GM12878 (cell line): ENCODE measurements around the gene GRK2. TPM values are rescaled to one million over a fixed set of nuclear protein-coding genes. Genes with fewer than 3 reads are reported as not detected.

Source experiments
- ATAC-seq: fragments of 200-7000 bp; cut with Tn5 transposase; 3 replicates; pipeline ENCODE4 v1.9.1; 2020; ENCODE audit warnings: mild to moderate bottlenecking, moderate library complexity
- BruUV-seq: library from RNA; stranded (reverse); fragments of 400-500 nt; replicated peaks from 2 replicates; lab custom pipeline; 2021; lab: Mats Ljungman, UMichigan
- CTCF ChIA-PET: fragments of 300-600 bp; sonication (Branson Sonifier 250); formaldehyde crosslinking; extraction: SDS; loops from one replicate; lab custom pipeline; 2021; ENCODE audit warnings: inconsistent platforms; lab: Yijun Ruan, JAX
- POLR2A ChIA-PET: fragments of 350-600 bp; formaldehyde crosslinking; extraction: SDS; loops from one replicate; lab custom pipeline; 2021; ENCODE audit warnings: inconsistent platforms; lab: Charles Lee
- RAD21 ChIA-PET: fragments of 300-600 bp; sonication (Branson Sonifier 250); formaldehyde crosslinking; loops from one replicate; lab custom pipeline; 2023; ENCODE audit warnings: antibody characterized with exemption; ENCODE audit not compliant: unreplicated experiment; lab: Charles Lee
- SMC1A ChIA-PET: fragments of 300-600 bp; sonication (Branson Sonifier 250); formaldehyde crosslinking; loops from one replicate; lab custom pipeline; 2023; ENCODE audit not compliant: unreplicated experiment, uncharacterized antibody; lab: Charles Lee
- DNase-seq: peaks from one replicate; pipeline ENCODE4 v3.0.0-alpha.2; 2011; ENCODE audit warnings: low read depth, low spot score
- FAIRE-seq: peaks from 3 replicates; lab custom pipeline; 2011; peaks lifted over from hg19 to GRCh38; lab: Jason Lieb, UNC
- H2AFZ ChIP-seq: 2 replicates; pipeline ENCODE4 v1.6.0; 2011; ENCODE audit warnings: low read depth, low read length, control low read depth; ENCODE audit not compliant: control insufficient read depth
- H3K27ac ChIP-seq: 2 replicates; pipeline ENCODE4 v1.5.1; 2011; ENCODE audit warnings: control low read depth; ENCODE audit not compliant: control insufficient read depth, insufficient read depth
- H3K27me3 ChIP-seq, 2 experiments: replicated peaks in 1 of 2; 2 replicates each; pipeline versions ENCODE4 v1.6.0 to v1.6.1; 2011; ENCODE audit warnings: low read length in 1 of 2; ENCODE audit not compliant: control insufficient read depth in 2 of 2, insufficient read depth in 2 of 2
- H3K36me3 ChIP-seq, 2 experiments: 2 replicates each; pipeline ENCODE4 v1.5.1; 2011; ENCODE audit warnings: low read length in 1 of 2; ENCODE audit not compliant: control insufficient read depth in 2 of 2, insufficient read depth in 2 of 2
- H3K4me1 ChIP-seq: 2 replicates; pipeline ENCODE4 v1.6.1; 2011; ENCODE audit warnings: mild to moderate bottlenecking, low read length, moderate library complexity, mixed read lengths; ENCODE audit not compliant: control insufficient read depth, insufficient read depth
- H3K4me2 ChIP-seq: 2 replicates; pipeline ENCODE4 v1.6.0; 2011; ENCODE audit warnings: control low read depth; ENCODE audit not compliant: control insufficient read depth, insufficient read depth
- H3K4me3 ChIP-seq: fragments of 200-600 bp; sonication (generic); 2 replicates; pipeline ENCODE4 v1.5.1; 2016
- H3K79me2 ChIP-seq: 2 replicates; pipeline ENCODE4 v1.6.0; 2011; ENCODE audit warnings: low read length; ENCODE audit not compliant: control insufficient read depth, insufficient read depth
- H3K9ac ChIP-seq: 2 replicates; pipeline ENCODE4 v1.8.0; 2011; ENCODE audit warnings: low read length, control low read depth, mixed read lengths; ENCODE audit not compliant: control insufficient read depth, insufficient read depth
- H3K9me3 ChIP-seq: replicated peaks from 3 replicates; pipeline ENCODE4 v1.5.1; 2011; ENCODE audit warnings: mild to moderate bottlenecking, low read length; ENCODE audit not compliant: control insufficient read depth, insufficient read depth
- H4K20me1 ChIP-seq: 2 replicates; pipeline ENCODE4 v1.6.0; 2011; ENCODE audit not compliant: control insufficient read depth, insufficient read depth
- CREB1 ChIP-seq: IDR thresholded peaks from 2 replicates; pipeline ENCODE4 v1.6.1; 2012; ENCODE audit warnings: low read depth, mild to moderate bottlenecking, inconsistent platforms
- CREM ChIP-seq: IDR thresholded peaks from 2 replicates; pipeline ENCODE4 v1.6.1; 2014; ENCODE audit warnings: antibody characterized with exemption, low read depth
- DPF2 ChIP-seq: fragments of 450-650 bp; IDR thresholded peaks from 2 replicates; pipeline ENCODE4 v1.6.1; 2017; ENCODE audit warnings: mild to moderate bottlenecking
- FOXM1 ChIP-seq: IDR thresholded peaks from 2 replicates; pipeline ENCODE4 v1.6.1; 2012; ENCODE audit warnings: low read depth, mild to moderate bottlenecking, inconsistent platforms, low read length, moderate library complexity
- LARP7 ChIP-seq: fragments of 450-650 bp; IDR thresholded peaks from 2 replicates; pipeline ENCODE4 v1.6.1; 2017; ENCODE audit warnings: mild to moderate bottlenecking
- MYC ChIP-seq: IDR thresholded peaks from 2 replicates; pipeline ENCODE4 v1.6.1; 2011; ENCODE audit warnings: mild to moderate bottlenecking, low read length, moderate library complexity, inconsistent platforms; ENCODE audit not compliant: insufficient read depth, insufficient replicate concordance, insufficient read length, severe bottlenecking
- NR2C2 ChIP-seq: IDR thresholded peaks from 2 replicates; pipeline ENCODE4 v1.6.1; 2011; ENCODE audit warnings: borderline replicate concordance, low read depth; ENCODE audit not compliant: control insufficient read depth, insufficient read length
- PAX5 ChIP-seq: IDR thresholded peaks from 2 replicates; pipeline ENCODE4 v1.6.1; 2011; ENCODE audit warnings: low read depth, low read length, borderline replicate concordance
- RELA ChIP-seq: fragments of 450-650 bp; IDR thresholded peaks from 2 replicates; pipeline ENCODE4 v1.8.0; 2014; ENCODE audit warnings: borderline replicate concordance; ENCODE audit not compliant: partially characterized antibody
- SMARCA5 ChIP-seq: fragments of 450-650 bp; IDR thresholded peaks from 2 replicates; pipeline ENCODE4 v1.6.1; 2017; ENCODE audit warnings: mild to moderate bottlenecking
- SRF ChIP-seq, 2 experiments: IDR thresholded peaks; 2 replicates each; pipeline ENCODE4 v1.6.1; 2011; ENCODE audit warnings: low read depth in 2 of 2, low read length in 2 of 2, mild to moderate bottlenecking in 1 of 2, moderate library complexity in 1 of 2
- WRNIP1 ChIP-seq: IDR thresholded peaks from 2 replicates; pipeline ENCODE4 v1.6.1; 2011; ENCODE audit warnings: low read depth, low read length, improper control_type of control experiment, borderline replicate concordance
- WGBS: methylation state at CpG from one replicate; pipeline ENCODE4 v1.1.6; 2016; ENCODE audit warnings: low lambda C conversion rate; ENCODE audit not compliant: insufficient replicate concordance, insufficient coverage; ENCODE audit errors: missing lambda C conversion rate; 5-methylcytosine and 5-hydroxymethylcytosine counted together
- in situ Hi-C: fragments of 300-500 bp; cut with MboI; formaldehyde crosslinking; loops from 9 replicates; pipeline ENCODE4 v1.14.3; 2018; ENCODE audit warnings: mixed read lengths
- intact Hi-C: fragments of 100-400 bp; cut with micrococcal nuclease; formaldehyde crosslinking; loops from one replicate; pipeline ENCODE4 v1.14.2; 2022; ENCODE audit not compliant: unreplicated experiment
- polyA plus RNA-seq, 11 experiments: library from polyadenylated mRNA; depleted of rRNA in 4 of 11; unstranded in 6 of 11; stranded (reverse) in 5 of 11; fragments of >200 nt; fragmentation: Nextera tagmentation in 4 of 11; fragmentation: Illumina TruSeq in 1 of 11; extraction: Ambion mirVana in 4 of 11; extraction: Trizol in 1 of 11; gene quantifications; 1 replicate in 1 of 11; 2 replicates in 10 of 11; pipeline versions ENCODE4 v1.2.1 to v1.2.3, GENCODE V29; 2011 to 2016; ENCODE audit warnings: inconsistent platforms in 2 of 11, missing spikeins in 2 of 11, low read depth in 1 of 11
- total RNA-seq, 4 experiments: library from RNA; depleted of rRNA in 3 of 4; stranded (reverse); fragments of >200 nt in 3 of 4; fragmentation: Illumina TruSeq in 1 of 4; extraction: Trizol in 1 of 4; gene quantifications; 2 replicates each; pipeline versions ENCODE4 v1.2.1 to v1.2.3, GENCODE V29; 2013 to 2021
- TF ChIP-seq, protein P1 (sequence below): fragments of 450-650 bp; IDR thresholded peaks from 2 replicates; pipeline ENCODE4 v1.6.1; 2016; ENCODE audit warnings: mild to moderate bottlenecking, moderate library complexity, borderline replicate concordance
- TF ChIP-seq, protein P2 (sequence below): fragments of 450-650 bp; IDR thresholded peaks from 2 replicates; pipeline ENCODE4 v1.6.1; 2017; ENCODE audit warnings: borderline replicate concordance
- TF ChIP-seq, protein P3 (sequence below): fragments of 450-650 bp; formaldehyde crosslinking; IDR thresholded peaks from 2 replicates; pipeline ENCODE4 v1.5.0; 2022; ENCODE audit warnings: mild to moderate bottlenecking, missing genetic modification characterization

The GRK2 gene
- total and polyA plus RNA-seq, 10 of the 15 experiments (the other 5 are each of a cell fraction or from before 2014, with no cell fraction given) = 1.0 to 160 (median 66.1) TPM

DNA sequence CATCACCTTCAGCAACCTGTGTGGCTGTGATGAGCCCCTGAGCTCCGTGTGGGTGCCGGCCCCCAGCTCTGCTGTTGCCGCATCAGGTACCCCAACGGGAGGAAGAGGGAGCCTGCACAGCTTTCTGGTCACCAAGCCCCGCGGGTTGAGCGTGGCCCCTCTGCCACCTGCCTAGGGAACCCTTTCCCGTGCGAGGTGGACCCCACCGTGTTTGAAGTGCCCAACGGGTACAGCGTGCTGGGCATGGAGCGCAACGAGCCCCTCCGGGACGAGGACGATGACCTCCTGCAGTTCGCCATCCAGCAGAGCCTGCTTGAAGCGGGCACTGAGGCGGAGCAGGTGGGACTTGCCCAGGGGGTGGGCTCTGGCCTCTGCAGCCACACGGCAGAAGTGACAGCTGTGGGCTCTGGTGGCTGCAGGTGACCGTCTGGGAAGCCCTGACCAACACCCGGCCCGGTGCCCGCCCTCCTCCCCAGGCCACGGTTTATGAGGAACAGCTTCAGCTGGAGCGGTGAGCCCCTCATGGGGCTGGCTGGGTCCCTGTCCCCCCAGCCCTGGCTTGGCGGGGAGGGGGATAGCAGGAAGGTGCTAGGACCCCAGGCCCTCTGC, 35.1 kb downstream of the GRK2 start:
- WGBS = 96% methylated on average over 26 of the region's 28 CpGs
- no peak for FAIRE-seq
- Histone ChIP-seq H3K4me1 (no peaks in the 10 kb centered on the region), H4K20me1 (no peaks in the 10 kb centered on the region), H2AFZ (no peak overlapping the region), H3K4me2 (no peak overlapping the region), H3K9ac (no peak overlapping the region), H3K27me3 (no peaks in the 10 kb centered on the region), H3K9me3 (peaks cover 3% of the 10 kb centered on the region; the same call in 1 of the 3 replicates), H3K4me3 (no peak overlapping the region), H3K27ac (no peak overlapping the region), H3K36me3 (peaks cover 7 to 22% of the 10 kb centered on the region in 2 experiments), H3K79me2 (no peaks in the 10 kb centered on the region; the same call in 1 of the 2 replicates)
- in situ Hi-C loops = no loop called here
- no peak for ATAC-seq
- BruUV-seq = TSS peak; percentile 37
- CTCF ChIA-PET = no interaction called here
- RAD21 ChIA-PET = no interaction called here
- POLR2A ChIA-PET = interaction anchor here (1.0 kb wide), 1 partner anchor 14 kb away, joined by 3 read pairs; no protein-coding TSS in a partner anchor
- no peak for DNase-seq
- intact Hi-C loops = no loop called here
- SMC1A ChIA-PET = no interaction called here
- TF ChIP-seq SRF (IDR thresholded peaks at IDR 0.05; ENCODE audit: low read depth in 2 of 2, low read length in 2 of 2) (no peak), DPF2 (no peak), WRNIP1 (no peak), CREB1 (no peak), MYC (no peak), PAX5 (no peak), FOXM1 (no peak), LARP7 (no peak), RELA (no peak), SMARCA5 (no peak), NR2C2 (no peak), CREM (no peak)
- TF ChIP-seq, protein P1, sequence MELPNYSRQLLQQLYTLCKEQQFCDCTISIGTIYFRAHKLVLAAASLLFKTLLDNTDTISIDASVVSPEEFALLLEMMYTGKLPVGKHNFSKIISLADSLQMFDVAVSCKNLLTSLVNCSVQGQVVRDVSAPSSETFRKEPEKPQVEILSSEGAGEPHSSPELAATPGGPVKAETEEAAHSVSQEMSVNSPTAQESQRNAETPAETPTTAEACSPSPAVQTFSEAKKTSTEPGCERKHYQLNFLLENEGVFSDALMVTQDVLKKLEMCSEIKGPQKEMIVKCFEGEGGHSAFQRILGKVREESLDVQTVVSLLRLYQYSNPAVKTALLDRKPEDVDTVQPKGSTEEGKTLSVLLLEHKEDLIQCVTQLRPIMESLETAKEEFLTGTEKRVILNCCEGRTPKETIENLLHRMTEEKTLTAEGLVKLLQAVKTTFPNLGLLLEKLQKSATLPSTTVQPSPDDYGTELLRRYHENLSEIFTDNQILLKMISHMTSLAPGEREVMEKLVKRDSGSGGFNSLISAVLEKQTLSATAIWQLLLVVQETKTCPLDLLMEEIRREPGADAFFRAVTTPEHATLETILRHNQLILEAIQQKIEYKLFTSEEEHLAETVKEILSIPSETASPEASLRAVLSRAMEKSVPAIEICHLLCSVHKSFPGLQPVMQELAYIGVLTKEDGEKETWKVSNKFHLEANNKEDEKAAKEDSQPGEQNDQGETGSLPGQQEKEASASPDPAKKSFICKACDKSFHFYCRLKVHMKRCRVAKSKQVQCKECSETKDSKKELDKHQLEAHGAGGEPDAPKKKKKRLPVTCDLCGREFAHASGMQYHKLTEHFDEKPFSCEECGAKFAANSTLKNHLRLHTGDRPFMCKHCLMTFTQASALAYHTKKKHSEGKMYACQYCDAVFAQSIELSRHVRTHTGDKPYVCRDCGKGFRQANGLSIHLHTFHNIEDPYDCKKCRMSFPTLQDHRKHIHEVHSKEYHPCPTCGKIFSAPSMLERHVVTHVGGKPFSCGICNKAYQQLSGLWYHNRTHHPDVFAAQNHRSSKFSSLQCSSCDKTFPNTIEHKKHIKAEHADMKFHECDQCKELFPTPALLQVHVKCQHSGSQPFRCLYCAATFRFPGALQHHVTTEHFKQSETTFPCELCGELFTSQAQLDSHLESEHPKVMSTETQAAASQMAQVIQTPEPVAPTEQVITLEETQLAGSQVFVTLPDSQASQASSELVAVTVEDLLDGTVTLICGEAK = no peak
- TF ChIP-seq, protein P2, sequence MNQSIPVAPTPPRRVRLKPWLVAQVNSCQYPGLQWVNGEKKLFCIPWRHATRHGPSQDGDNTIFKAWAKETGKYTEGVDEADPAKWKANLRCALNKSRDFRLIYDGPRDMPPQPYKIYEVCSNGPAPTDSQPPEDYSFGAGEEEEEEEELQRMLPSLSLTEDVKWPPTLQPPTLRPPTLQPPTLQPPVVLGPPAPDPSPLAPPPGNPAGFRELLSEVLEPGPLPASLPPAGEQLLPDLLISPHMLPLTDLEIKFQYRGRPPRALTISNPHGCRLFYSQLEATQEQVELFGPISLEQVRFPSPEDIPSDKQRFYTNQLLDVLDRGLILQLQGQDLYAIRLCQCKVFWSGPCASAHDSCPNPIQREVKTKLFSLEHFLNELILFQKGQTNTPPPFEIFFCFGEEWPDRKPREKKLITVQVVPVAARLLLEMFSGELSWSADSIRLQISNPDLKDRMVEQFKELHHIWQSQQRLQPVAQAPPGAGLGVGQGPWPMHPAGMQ = no peak
- TF ChIP-seq, protein P3, sequence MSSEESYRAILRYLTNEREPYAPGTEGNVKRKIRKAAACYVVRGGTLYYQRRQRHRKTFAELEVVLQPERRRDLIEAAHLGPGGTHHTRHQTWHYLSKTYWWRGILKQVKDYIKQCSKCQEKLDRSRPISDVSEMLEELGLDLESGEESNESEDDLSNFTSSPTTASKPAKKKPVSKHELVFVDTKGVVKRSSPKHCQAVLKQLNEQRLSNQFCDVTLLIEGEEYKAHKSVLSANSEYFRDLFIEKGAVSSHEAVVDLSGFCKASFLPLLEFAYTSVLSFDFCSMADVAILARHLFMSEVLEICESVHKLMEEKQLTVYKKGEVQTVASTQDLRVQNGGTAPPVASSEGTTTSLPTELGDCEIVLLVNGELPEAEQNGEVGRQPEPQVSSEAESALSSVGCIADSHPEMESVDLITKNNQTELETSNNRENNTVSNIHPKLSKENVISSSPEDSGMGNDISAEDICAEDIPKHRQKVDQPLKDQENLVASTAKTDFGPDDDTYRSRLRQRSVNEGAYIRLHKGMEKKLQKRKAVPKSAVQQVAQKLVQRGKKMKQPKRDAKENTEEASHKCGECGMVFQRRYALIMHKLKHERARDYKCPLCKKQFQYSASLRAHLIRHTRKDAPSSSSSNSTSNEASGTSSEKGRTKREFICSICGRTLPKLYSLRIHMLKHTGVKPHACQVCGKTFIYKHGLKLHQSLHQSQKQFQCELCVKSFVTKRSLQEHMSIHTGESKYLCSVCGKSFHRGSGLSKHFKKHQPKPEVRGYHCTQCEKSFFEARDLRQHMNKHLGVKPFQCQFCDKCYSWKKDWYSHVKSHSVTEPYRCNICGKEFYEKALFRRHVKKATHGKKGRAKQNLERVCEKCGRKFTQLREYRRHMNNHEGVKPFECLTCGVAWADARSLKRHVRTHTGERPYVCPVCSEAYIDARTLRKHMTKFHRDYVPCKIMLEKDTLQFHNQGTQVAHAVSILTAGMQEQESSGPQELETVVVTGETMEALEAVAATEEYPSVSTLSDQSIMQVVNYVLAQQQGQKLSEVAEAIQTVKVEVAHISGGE = no peak
